ENCODE results near the gene FAM53A. TPM values are rescaled to one million over a fixed set of nuclear protein-coding genes. Genes with fewer than 3 reads are reported as not detected.

The FAM53A gene
- 0.98 and 1.6 TPM in 2 replicates for total RNA-seq

GRCh38 chr4:1683736-1684505 is at the start of gene FAM53A:
TSS of gene FAM53A (minus strand) at chr4:1684313. CDS start at chr4:1668741, 15,572 bp downstream.

GRCh38 chr4:1721003-1721665 is 37.0 kb upstream of the FAM53A start, which contains the start of the genes TACC3 and TMEM129:
TSS of gene TACC3 (plus strand) at chr4:1721521. CDS start at chr4:1723422, 1,901 bp downstream.
TSS of gene TMEM129 (minus strand) at chr4:1721323. CDS start at chr4:1720837, 486 bp downstream.

GRCh38 chr4:1712216-1713002 is 28.3 kb upstream of the FAM53A start, which contains the start of gene SLBP:
TSS of gene SLBP (minus strand) at chr4:1712319. CDS start at chr4:1712188, 131 bp downstream.

Small RNA genes lying within 50 kb of the gene (small RNA-seq; reads per million reads assigned to genes)
- not detected for gene RF00019

Other genes starting within 250 kb of the FAM53A start
- gene SLBP, start 28.0 kb upstream of the FAM53A start, total RNA-seq, result 32.6 and 49.5 TPM in 2 replicates
- gene TMEM129, start 37.0 kb upstream of the FAM53A start, total RNA-seq, result 22.0 and 23.4 TPM in 2 replicates
- gene TACC3, start 37.2 kb upstream of the FAM53A start, total RNA-seq, result 3.9 and 10.0 TPM in 2 replicates
- gene FGFR3, start 109.0 kb upstream of the FAM53A start, total RNA-seq, result 2.0 and 12.6 TPM in 2 replicates
- gene LETM1, start 171.8 kb upstream of the FAM53A start, total RNA-seq, result 53.8 and 65.3 TPM in 2 replicates
- gene NSD2, start 187.1 kb upstream of the FAM53A start, total RNA-seq, result 34.2 and 46.0 TPM in 2 replicates